ENCODE results near the gene HSFX4. TPM values are rescaled to one million over a fixed set of nuclear protein-coding genes. Genes with fewer than 3 reads are reported as not detected.

Gene HSFX4
- polyA plus RNA-seq, 2 of the 4 experiments (the other 2 are of a cell fraction): not detected

GRCh38 chrX:149962010-149962409, 32.6 kb downstream of the HSFX4 start:
- DNase-seq (ENCODE audit: low read depth in 1 of 2, low spot score in 1 of 2) (no peak), FAIRE-seq (no peak), ATAC-seq (no peak)
- CTCF ChIA-PET: interaction anchor here (0.5 to 2.4 kb wide), 11 partner anchors 10 to 524 kb away, joined by 3 to 13 read pairs (median 4); partner anchors contain the start of gene MAMLD1
- no peak overlapping the region for H3K4me2 ChIP-seq
- peaks cover 13% of the 10 kb centered on the region; the same call in 2 of the 3 replicates for H3K4me1 ChIP-seq
- no peaks in the 10 kb centered on the region for H3K9me3 ChIP-seq
- TF ChIP-seq FOSB (CRISPR knock-in tag; IDR thresholded peaks at IDR 0.05): no peak
- TF ChIP-seq RAD21 (conservative IDR thresholded peaks at IDR 0.05 in 1 of 2, IDR thresholded peaks at IDR 0.05 in 1 of 2): no peak
- no peak for TF ChIP-seq HEYL (CRISPR knock-in tag; IDR thresholded peaks at IDR 0.05)
- no peak for TF ChIP-seq EHF (CRISPR knock-in tag; IDR thresholded peaks at IDR 0.05)
- no peak for TF ChIP-seq NR3C1 (IDR thresholded peaks at IDR 0.05)
- TF ChIP-seq SREBF2 (IDR thresholded peaks at IDR 0.05): no peak
- no peak for TF ChIP-seq ZSCAN20 (CRISPR knock-in tag; IDR thresholded peaks at IDR 0.05)
- no peak for TF ChIP-seq PHF8 (IDR thresholded peaks at IDR 0.05; ENCODE audit: borderline replicate concordance, low read depth)
- no peak for TF ChIP-seq ZC3H11A (IDR thresholded peaks at IDR 0.05)
- no peak for TF ChIP-seq KDM1A (IDR thresholded peaks at IDR 0.05; ENCODE audit: low read depth)
- POLR2A ChIA-PET: no interaction called here
- no peak overlapping the region for H3K4me3 ChIP-seq
- H3K27ac ChIP-seq: no peak overlapping the region

- ChIA-PET CTCF (interaction anchor here (0.6 to 2.4 kb wide), 18 partner anchors 9 to 715 kb away, joined by 3 to 13 read pairs (median 4); partner anchors contain the start of gene MAMLD1), POLR2A (interaction anchor here (1.0 kb wide), 1 partner anchor 402 kb away, joined by 3 read pairs; no protein-coding TSS in a partner anchor)
- TF ChIP-seq CBX8 (IDR thresholded peaks at IDR 0.05) (no peak), POLR2A (IDR thresholded peaks at IDR 0.05; ENCODE audit: low read length) (no peak), SMC3 (IDR thresholded peaks at IDR 0.05) (peak; percentile 80), RAD21 (conservative IDR thresholded peaks at IDR 0.05 in 1 of 2, IDR thresholded peaks at IDR 0.05 in 1 of 2) (peak; percentile 90 to 93), FOXS1 (CRISPR knock-in tag; IDR thresholded peaks at IDR 0.05) (no peak), EHMT2 (IDR thresholded peaks at IDR 0.05; ENCODE audit: low read depth) (no peak), MAX (IDR thresholded peaks at IDR 0.05) (peak; percentile 46; the same call in 1 of the 2 replicates), CTCF (IDR thresholded peaks at IDR 0.05) (peak; percentile 80), CHD4 (IDR thresholded peaks at IDR 0.05; ENCODE audit: borderline replicate concordance) (no peak), HEYL (CRISPR knock-in tag; IDR thresholded peaks at IDR 0.05) (no peak)
- TF ChIP-seq, protein P1, sequence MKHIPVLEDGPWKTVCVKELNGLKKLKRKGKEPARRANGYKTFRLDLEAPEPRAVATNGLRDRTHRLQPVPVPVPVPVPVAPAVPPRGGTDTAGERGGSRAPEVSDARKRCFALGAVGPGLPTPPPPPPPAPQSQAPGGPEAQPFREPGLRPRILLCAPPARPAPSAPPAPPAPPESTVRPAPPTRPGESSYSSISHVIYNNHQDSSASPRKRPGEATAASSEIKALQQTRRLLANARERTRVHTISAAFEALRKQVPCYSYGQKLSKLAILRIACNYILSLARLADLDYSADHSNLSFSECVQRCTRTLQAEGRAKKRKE (CRISPR knock-in tag; IDR thresholded peaks at IDR 0.05; ENCODE audit: low read depth): no peak
- H3K9me3 ChIP-seq: no peaks in the 10 kb centered on the region
- H3K4me1 ChIP-seq: peaks cover 19% of the 10 kb centered on the region; the same call in 2 of the 3 replicates
- FAIRE-seq (peak; percentile 98), DNase-seq (ENCODE audit: low read depth in 1 of 2, low spot score in 1 of 2) (peak; percentile 51 to 69), ATAC-seq (peak; percentile 100)
- peak overlapping the region; percentile 19; the same call in 1 of the 3 replicates for H3K4me2 ChIP-seq
- WGBS (ENCODE audit: missing lambda C conversion rate): 33% methylated on average over 8 of the region's 9 CpGs
- peak overlapping the region in 1 of 2 experiments; percentile 66; a peak in 3 of 6 replicates for H3K27ac ChIP-seq
- H3K4me3 ChIP-seq: no peak overlapping the region
These were observed 33.7 kb downstream of the HSFX4 start for GRCh38 chrX:149962859-149963757.

DNA sequence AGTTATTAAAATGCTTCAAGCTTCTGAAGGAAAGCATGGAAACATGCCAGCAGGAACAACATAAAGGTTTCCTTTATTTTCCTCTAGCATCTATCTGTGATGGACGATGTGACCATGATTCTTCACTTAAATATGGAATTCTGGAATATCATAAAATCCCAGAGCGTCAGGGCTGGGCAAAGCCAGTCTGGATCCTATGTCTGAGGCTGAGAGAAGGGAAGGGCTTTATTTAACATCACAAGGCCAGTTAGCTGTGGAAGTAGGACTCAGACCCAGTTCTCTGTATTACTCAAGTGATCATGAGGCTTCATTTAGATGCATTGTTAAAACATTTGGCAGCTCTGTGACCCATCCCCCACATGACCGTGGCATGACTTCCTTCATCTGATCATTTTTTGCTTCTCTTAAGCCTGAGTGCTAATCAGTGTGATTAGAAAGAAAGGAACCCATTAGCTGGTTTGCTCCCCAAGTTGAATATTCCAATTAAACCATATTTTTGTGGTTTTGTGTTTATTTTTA, 49.8 kb downstream of the HSFX4 start:
- Histone ChIP-seq H3K4me1 (no peaks in the 10 kb centered on the region), H3K4me2 (no peak overlapping the region), H3K27ac (no peak overlapping the region), H3K9me3 (no peaks in the 10 kb centered on the region), H3K4me3 (no peak overlapping the region)
- FAIRE-seq: no peak
- no peak for ATAC-seq
- TF ChIP-seq SREBF2 (IDR thresholded peaks at IDR 0.05) (no peak), HEYL (CRISPR knock-in tag; IDR thresholded peaks at IDR 0.05) (no peak), RFX5 (IDR thresholded peaks at IDR 0.05) (no peak), NPAS2 (CRISPR knock-in tag; IDR thresholded peaks at IDR 0.05; ENCODE audit: borderline replicate concordance) (no peak), EHMT2 (IDR thresholded peaks at IDR 0.05; ENCODE audit: low read depth) (no peak), MAFK (IDR thresholded peaks at IDR 0.05; ENCODE audit: partially characterized antibody) (no peak), MYC (IDR thresholded peaks at IDR 0.05; ENCODE audit: borderline replicate concordance, low read length) (no peak), BHLHE40 (IDR thresholded peaks at IDR 0.05; ENCODE audit: low read depth, low read length) (no peak), MAZ (IDR thresholded peaks at IDR 0.05; ENCODE audit: borderline replicate concordance, low read depth, low read length) (no peak), JUNB (IDR thresholded peaks at IDR 0.05) (no peak), RARB (CRISPR knock-in tag; IDR thresholded peaks at IDR 0.05) (no peak), HOXB5 (CRISPR knock-in tag; IDR thresholded peaks at IDR 0.05) (no peak), RNF2 (IDR thresholded peaks at IDR 0.05; ENCODE audit: borderline replicate concordance, low read depth) (no peak)
- TF ChIP-seq, protein P2, sequence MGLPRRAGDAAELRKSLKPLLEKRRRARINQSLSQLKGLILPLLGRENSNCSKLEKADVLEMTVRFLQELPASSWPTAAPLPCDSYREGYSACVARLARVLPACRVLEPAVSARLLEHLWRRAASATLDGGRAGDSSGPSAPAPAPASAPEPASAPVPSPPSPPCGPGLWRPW (IDR thresholded peaks at IDR 0.05): no peak
- ChIA-PET CTCF (interaction anchor here (0.6 kb wide), 1 partner anchor 384 kb away, joined by 5 read pairs; the partner anchor contains the start of gene MAMLD1), POLR2A (no interaction called here)
- no peak for DNase-seq (ENCODE audit: low read depth in 1 of 2, low spot score in 1 of 2)
- WGBS (ENCODE audit: missing lambda C conversion rate): 80% methylated on average over 3 of the region's 3 CpGs
